ENCODE measurements around the gene MTREX. TPM values are rescaled to one million over a fixed set of nuclear protein-coding genes. Genes with fewer than 3 reads are reported as not detected.
A peak's percentile ranks its signal among the peaks of the same experiment; 100 is the strongest.

Gene MTREX
- total and polyA plus RNA-seq, 7 experiments from 2014 or later: 29.6 to 83.7 (median 64.1) TPM

- H3K9me3 Mint-ChIP-seq: peaks cover 0 to 32% (median 15%) of the 10 kb centered on the region in 11 donors
- DNase-seq (no peak), ATAC-seq (no peak)
- ChIA-PET CTCF (no interaction called here), POLR2A (no interaction called here)
- H3K27ac ChIP-seq (ENCODE audit: low read depth, low read length): no peak overlapping the region
- no peak overlapping the region for H3K27ac Mint-ChIP-seq
- no peaks in the 10 kb centered on the region for H3K4me1 ChIP-seq (ENCODE audit: control insufficient read depth in 2 of 2, insufficient read depth in 2 of 2, low read length in 2 of 2)
- peaks cover 29 to 84% (median 71%) of the 10 kb centered on the region in 5 donors for H3K36me3 Mint-ChIP-seq
- peaks cover 2 to 23% (median 11%) of the 10 kb centered on the region in 7 donors for H3K4me1 Mint-ChIP-seq
- peaks cover 0 to 10% (median 9%) of the 10 kb centered on the region in 3 experiments for H3K9me3 ChIP-seq (ENCODE audit: control insufficient read depth in 2 of 3, low read length in 3 of 3)
- H3K4me3 Mint-ChIP-seq: no peak overlapping the region
- H3K27me3 Mint-ChIP-seq: no peaks in the 10 kb centered on the region
- no peak overlapping the region for H3K4me3 ChIP-seq (ENCODE audit: low read length)
- intact Hi-C loops (cut with micrococcal nuclease): no loop called here
- H3K27me3 ChIP-seq (ENCODE audit: control insufficient read depth in 2 of 2, insufficient read depth in 2 of 2, low read length in 2 of 2): no peaks in the 10 kb centered on the region
- H3K36me3 ChIP-seq (ENCODE audit: control insufficient read depth in 2 of 3, insufficient read depth in 3 of 3, low read length in 3 of 3): peaks cover 5 to 57% (median 5%) of the 10 kb centered on the region in 3 experiments
Observed at GRCh38 chr5:55387865-55388264, 80.1 kb downstream of the MTREX start.

DNA sequence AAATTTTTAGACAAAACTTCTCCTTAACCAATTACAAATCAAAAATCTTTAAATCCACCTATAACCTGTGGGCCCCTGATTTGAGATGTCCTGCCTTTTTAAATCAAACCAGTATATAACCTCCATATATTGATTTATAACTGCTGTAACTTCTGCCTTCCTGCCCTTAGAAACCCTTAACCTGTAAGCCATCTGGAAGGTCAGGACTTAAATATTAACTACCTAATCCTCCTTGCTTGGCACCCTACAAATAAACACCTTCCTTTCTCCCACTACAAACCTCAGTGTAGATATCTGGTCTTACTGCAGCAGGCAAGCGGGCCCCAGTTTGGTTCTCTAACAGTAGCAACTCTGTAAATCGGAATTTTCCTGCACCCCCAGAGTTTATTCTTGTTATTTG is 83.9 kb downstream of the MTREX start:
- Mint-ChIP-seq H3K27ac (no peak overlapping the region), H3K27me3 (no peaks in the 10 kb centered on the region), H3K9me3 (peaks cover 0 to 16% (median 3%) of the 10 kb centered on the region in 11 donors), H3K4me1 (peaks cover 2 to 11% (median 9%) of the 10 kb centered on the region in 7 donors), H3K36me3 (peaks cover 10 to 73% (median 51%) of the 10 kb centered on the region in 5 donors), H3K4me3 (no peak overlapping the region)
- Histone ChIP-seq H3K4me3 (ENCODE audit: low read length) (no peak overlapping the region), H3K27ac (ENCODE audit: low read depth, low read length) (no peak overlapping the region), H3K4me1 (ENCODE audit: control insufficient read depth in 2 of 2, insufficient read depth in 2 of 2, low read length in 2 of 2) (no peaks in the 10 kb centered on the region), H3K9me3 (ENCODE audit: control insufficient read depth in 2 of 3, low read length in 3 of 3) (peaks cover 0 to 3% (median 0%) of the 10 kb centered on the region in 3 experiments), H3K36me3 (ENCODE audit: control insufficient read depth in 2 of 3, insufficient read depth in 3 of 3, low read length in 3 of 3) (peaks cover 0 to 40% (median 0%) of the 10 kb centered on the region in 3 experiments), H3K27me3 (ENCODE audit: control insufficient read depth in 2 of 2, insufficient read depth in 2 of 2, low read length in 2 of 2) (no peaks in the 10 kb centered on the region)
- ChIA-PET POLR2A (no interaction called here), CTCF (interaction anchor here (0.7 kb wide), 1 partner anchor 854 kb away, joined by 4 read pairs; no protein-coding TSS in a partner anchor)
- no peak for ATAC-seq
- intact Hi-C loops (cut with micrococcal nuclease): no loop called here
- DNase-seq: no peak

DNA sequence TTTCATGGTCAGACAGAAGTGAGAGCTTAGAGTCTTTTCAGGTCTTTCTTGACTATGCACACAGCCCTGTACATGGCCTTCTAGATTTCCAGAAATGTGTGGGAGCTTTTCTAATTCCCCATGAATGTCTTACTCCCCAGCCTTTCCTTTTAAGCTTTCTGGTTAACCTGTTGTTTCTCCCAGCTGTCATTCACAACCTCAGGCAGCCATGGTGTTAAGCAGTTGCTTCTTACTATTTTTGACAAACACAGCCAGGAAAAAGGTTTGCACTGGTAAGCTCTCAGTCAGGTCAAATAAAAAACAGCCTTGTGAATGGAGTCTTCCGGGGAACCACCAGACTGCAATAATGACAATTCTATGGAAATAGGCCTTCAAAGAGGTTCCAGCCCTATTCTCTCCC is 84.9 kb downstream of the MTREX start:
- H3K4me1 Mint-ChIP-seq: peaks cover 2 to 11% (median 8%) of the 10 kb centered on the region in 7 donors
- ChIA-PET POLR2A (no interaction called here), CTCF (interaction anchor here (0.5 kb wide), 1 partner anchor 316 kb away, joined by 4 read pairs; no protein-coding TSS in a partner anchor)
- Histone ChIP-seq H3K27ac (ENCODE audit: low read depth, low read length) (no peak overlapping the region), H3K9me3 (ENCODE audit: control insufficient read depth in 2 of 3, low read length in 3 of 3) (peaks cover 0 to 3% (median 0%) of the 10 kb centered on the region in 3 experiments), H3K4me1 (ENCODE audit: control insufficient read depth in 2 of 2, insufficient read depth in 2 of 2, low read length in 2 of 2) (no peaks in the 10 kb centered on the region), H3K4me3 (ENCODE audit: low read length) (no peak overlapping the region), H3K27me3 (ENCODE audit: control insufficient read depth in 2 of 2, insufficient read depth in 2 of 2, low read length in 2 of 2) (no peaks in the 10 kb centered on the region), H3K36me3 (ENCODE audit: control insufficient read depth in 2 of 3, insufficient read depth in 3 of 3, low read length in 3 of 3) (peaks cover 0 to 40% (median 0%) of the 10 kb centered on the region in 3 experiments)
- no peak for DNase-seq
- peaks cover 10 to 76% (median 50%) of the 10 kb centered on the region in 5 donors for H3K36me3 Mint-ChIP-seq
- intact Hi-C loops (cut with micrococcal nuclease): no loop called here
- H3K27me3 Mint-ChIP-seq: no peaks in the 10 kb centered on the region
- ATAC-seq: no peak
- no peak overlapping the region for H3K27ac Mint-ChIP-seq
- peaks cover 0 to 16% (median 3%) of the 10 kb centered on the region in 11 donors for H3K9me3 Mint-ChIP-seq
- no peak overlapping the region for H3K4me3 Mint-ChIP-seq

GRCh38 chr5:55393501-55394175 is 85.8 kb downstream of the MTREX start:
- H3K4me1 ChIP-seq (ENCODE audit: control insufficient read depth in 2 of 2, insufficient read depth in 2 of 2, low read length in 2 of 2): no peaks in the 10 kb centered on the region
- peaks cover 0 to 16% (median 3%) of the 10 kb centered on the region in 11 donors for H3K9me3 Mint-ChIP-seq
- ChIA-PET POLR2A (no interaction called here), CTCF (interaction anchor here (0.5 kb wide), 1 partner anchor 315 kb away, joined by 4 read pairs; no protein-coding TSS in a partner anchor)
- DNase-seq (no peak), ATAC-seq (no peak)
- no peak overlapping the region for H3K27ac ChIP-seq (ENCODE audit: low read depth, low read length)
- H3K4me1 Mint-ChIP-seq: peaks cover 2 to 11% (median 8%) of the 10 kb centered on the region in 7 donors
- H3K9me3 ChIP-seq (ENCODE audit: control insufficient read depth in 2 of 3, low read length in 3 of 3): peaks cover 0 to 3% (median 0%) of the 10 kb centered on the region in 3 experiments
- peak overlapping the region in 2 of 9 donors; percentile 10 to 48 for H3K27ac Mint-ChIP-seq
- no peaks in the 10 kb centered on the region for H3K27me3 ChIP-seq (ENCODE audit: control insufficient read depth in 2 of 2, insufficient read depth in 2 of 2, low read length in 2 of 2)
- intact Hi-C loops (cut with micrococcal nuclease): no loop called here
- peaks cover 0 to 42% (median 0%) of the 10 kb centered on the region in 3 experiments for H3K36me3 ChIP-seq (ENCODE audit: control insufficient read depth in 2 of 3, insufficient read depth in 3 of 3, low read length in 3 of 3)
- H3K36me3 Mint-ChIP-seq: peaks cover 10 to 68% (median 50%) of the 10 kb centered on the region in 5 donors
- no peak overlapping the region for H3K4me3 ChIP-seq (ENCODE audit: low read length)
- H3K27me3 Mint-ChIP-seq: no peaks in the 10 kb centered on the region
- H3K4me3 Mint-ChIP-seq: no peak overlapping the region

GRCh38 chr5:55402199-55402598 is 94.4 kb downstream of the MTREX start:
- Mint-ChIP-seq H3K27ac (peak overlapping the region in 1 of 9 donors; percentile 16), H3K9me3 (no peaks in the 10 kb centered on the region), H3K27me3 (no peaks in the 10 kb centered on the region), H3K36me3 (peaks cover 12 to 37% (median 16%) of the 10 kb centered on the region in 5 donors), H3K4me3 (no peak overlapping the region), H3K4me1 (peaks cover 0 to 7% (median 0%) of the 10 kb centered on the region in 7 donors)
- ChIA-PET CTCF (interaction anchor here (0.6 kb wide), 1 partner anchor 869 kb away, joined by 3 read pairs; no protein-coding TSS in a partner anchor), POLR2A (no interaction called here)
- Histone ChIP-seq H3K4me1 (ENCODE audit: control insufficient read depth in 2 of 2, insufficient read depth in 2 of 2, low read length in 2 of 2) (no peaks in the 10 kb centered on the region), H3K4me3 (ENCODE audit: low read length) (no peak overlapping the region), H3K27me3 (ENCODE audit: control insufficient read depth in 2 of 2, insufficient read depth in 2 of 2, low read length in 2 of 2) (no peaks in the 10 kb centered on the region), H3K36me3 (ENCODE audit: control insufficient read depth in 2 of 3, insufficient read depth in 3 of 3, low read length in 3 of 3) (peaks cover 5 to 74% (median 10%) of the 10 kb centered on the region in 3 experiments), H3K9me3 (ENCODE audit: control insufficient read depth in 2 of 3, low read length in 3 of 3) (no peaks in the 10 kb centered on the region), H3K27ac (ENCODE audit: low read depth, low read length) (no peak overlapping the region)
- no peak for ATAC-seq
- no peak for DNase-seq
- intact Hi-C loops (cut with micrococcal nuclease): no loop called here

- DNase-seq (no peak), ATAC-seq (no peak)
- H3K4me1 ChIP-seq (ENCODE audit: control insufficient read depth in 2 of 2, insufficient read depth in 2 of 2, low read length in 2 of 2): no peaks in the 10 kb centered on the region
- H3K27ac ChIP-seq (ENCODE audit: low read depth, low read length): no peak overlapping the region
- Mint-ChIP-seq H3K4me3 (no peak overlapping the region), H3K4me1 (peaks cover 0 to 14% (median 8%) of the 10 kb centered on the region in 7 donors), H3K27me3 (no peaks in the 10 kb centered on the region), H3K9me3 (peaks cover 0 to 2% (median 0%) of the 10 kb centered on the region in 11 donors), H3K27ac (peak overlapping the region in 1 of 9 donors; percentile 26), H3K36me3 (peaks cover 15 to 47% (median 22%) of the 10 kb centered on the region in 5 donors)
- POLR2A ChIA-PET: interaction anchor here (1.1 kb wide), 1 partner anchor 9 kb away, joined by 4 read pairs; no protein-coding TSS in a partner anchor
- intact Hi-C loops (cut with micrococcal nuclease): loop anchor here in 1 of 2 donors (5.0 kb wide), 1 partner anchor 234 kb away; the partner anchor contains the start of gene CDC20B
- CTCF ChIA-PET: interaction anchor here (1.7 to 3.0 kb wide), 2 partner anchors 283 to 286 kb away, joined by 4 to 22 read pairs; no protein-coding TSS in a partner anchor
- peaks cover 5 to 56% (median 10%) of the 10 kb centered on the region in 3 experiments for H3K36me3 ChIP-seq (ENCODE audit: control insufficient read depth in 2 of 3, insufficient read depth in 3 of 3, low read length in 3 of 3)
- H3K4me3 ChIP-seq (ENCODE audit: low read length): no peak overlapping the region
- H3K9me3 ChIP-seq (ENCODE audit: control insufficient read depth in 2 of 3, low read length in 3 of 3): no peaks in the 10 kb centered on the region
- H3K27me3 ChIP-seq (ENCODE audit: control insufficient read depth in 2 of 2, insufficient read depth in 2 of 2, low read length in 2 of 2): no peaks in the 10 kb centered on the region
Observed at GRCh38 chr5:55406292-55406691, 98.5 kb downstream of the MTREX start.

Data from naive thymus-derived CD4-positive, alpha-beta T cell (primary cell).